Cardiac muscle cell (in vitro differentiated cells and primary cell): ENCODE results near the gene LZIC. TPM values are rescaled to one million over a fixed set of nuclear protein-coding genes. Genes with fewer than 3 reads are reported as not detected.
A peak's percentile ranks its signal among the peaks of the same experiment; 100 is the strongest.

Experiments used
- DNase-seq, 2 donors: peaks; one replicate each; pipeline versions ENCODE4 v3.0.0 to v3.0.0-alpha.2; 2010 to 2017; ENCODE audit warnings: low read depth in 1 of 2, low spot score in 1 of 2
- H3K27ac ChIP-seq: fragments of 200-600 bp; sonication (generic); 2 replicates; pipeline ENCODE4 v1.5.1; 2016
- H3K27me3 ChIP-seq: fragments of 200-600 bp; sonication (generic); 2 replicates; pipeline ENCODE4 v1.6.0; 2016; ENCODE audit warnings: control low read depth
- H3K36me3 ChIP-seq: fragments of 200-600 bp; sonication (generic); 2 replicates; pipeline ENCODE4 v1.5.1; 2016; ENCODE audit warnings: control low read depth
- H3K4me1 ChIP-seq: fragments of 200-600 bp; sonication (generic); 2 replicates; pipeline ENCODE4 v1.8.1; 2017; ENCODE audit warnings: low read depth, mild to moderate bottlenecking, mixed run types
- H3K4me3 ChIP-seq: fragments of 200-600 bp; sonication (generic); 2 replicates; pipeline ENCODE4 v1.5.1; 2016; ENCODE audit warnings: mild to moderate bottlenecking
- H3K9me3 ChIP-seq: fragments of 200-600 bp; sonication (generic); 2 replicates; pipeline ENCODE4 v1.5.1; 2017; ENCODE audit warnings: low read depth, mild to moderate bottlenecking, control low read depth
- CTCF ChIP-seq: IDR thresholded peaks from 2 replicates; pipeline ENCODE4 v1.5.1; 2012; ENCODE audit warnings: low read depth, mild to moderate bottlenecking, low read length
- polyA plus RNA-seq: library from polyadenylated mRNA; unstranded; fragments of >200 nt; fragmentation: Nextera tagmentation; extraction: Ambion mirVana; gene quantifications from 2 replicates; pipeline ENCODE4 v1.2.1, GENCODE V29; 2016
- total RNA-seq: library from RNA; depleted of rRNA; stranded (reverse); fragments of >200 nt; gene quantifications from 2 replicates; pipeline ENCODE4 v1.2.3, GENCODE V29; 2016

Gene LZIC
- total and polyA plus RNA-seq, 2 experiments from 2014 or later = 34.2 to 35.4 TPM

- Histone ChIP-seq H3K9me3 (no peaks in the 10 kb centered on the region), H3K27me3 (no peaks in the 10 kb centered on the region), H3K4me1 (peaks cover 31% of the 10 kb centered on the region), H3K36me3 (peaks cover 3% of the 10 kb centered on the region), H3K4me3 (no peak overlapping the region), H3K27ac (peak overlapping the region; percentile 54)
- no peak for DNase-seq
- no peak for TF ChIP-seq CTCF
Observed at GRCh38 chr1:9889411-9889810, 53.8 kb downstream of the LZIC start.

GRCh38 chr1:9888886-9889285 lies 54.3 kb downstream of the LZIC start:
- DNase-seq = no peak
- TF ChIP-seq CTCF = no peak
- peaks cover 3% of the 10 kb centered on the region for H3K36me3 ChIP-seq
- H3K4me1 ChIP-seq = peaks cover 32% of the 10 kb centered on the region
- no peaks in the 10 kb centered on the region for H3K27me3 ChIP-seq
- peak overlapping the region; percentile 47 for H3K27ac ChIP-seq
- H3K4me3 ChIP-seq = no peak overlapping the region
- H3K9me3 ChIP-seq = no peaks in the 10 kb centered on the region

- H3K4me3 ChIP-seq = no peak overlapping the region
- no peaks in the 10 kb centered on the region for H3K9me3 ChIP-seq
- no peak for DNase-seq
- TF ChIP-seq CTCF = no peak
- peaks cover 3% of the 10 kb centered on the region for H3K36me3 ChIP-seq
- peak overlapping the region; percentile 71 for H3K27ac ChIP-seq
- H3K27me3 ChIP-seq = no peaks in the 10 kb centered on the region
- H3K4me1 ChIP-seq = peaks cover 28% of the 10 kb centered on the region
Observed at GRCh38 chr1:9887070-9887469, 56.1 kb downstream of the LZIC start.

- Histone ChIP-seq H3K27ac (peak overlapping the region; percentile 71), H3K4me3 (no peak overlapping the region), H3K36me3 (peaks cover 3% of the 10 kb centered on the region), H3K4me1 (peaks cover 28% of the 10 kb centered on the region), H3K27me3 (no peaks in the 10 kb centered on the region), H3K9me3 (no peaks in the 10 kb centered on the region)
- peak in 1 of 2 donors; percentile 81 for DNase-seq
- no peak for TF ChIP-seq CTCF
Observed at GRCh38 chr1:9886092-9886742, 57.0 kb downstream of the LZIC start.

- peaks cover 18% of the 10 kb centered on the region for H3K4me1 ChIP-seq
- H3K4me3 ChIP-seq = no peak overlapping the region
- H3K36me3 ChIP-seq = peaks cover 1% of the 10 kb centered on the region
- H3K27ac ChIP-seq = peak overlapping the region; percentile 66
- DNase-seq = no peak
- H3K9me3 ChIP-seq = no peaks in the 10 kb centered on the region
- no peaks in the 10 kb centered on the region for H3K27me3 ChIP-seq
- TF ChIP-seq CTCF = no peak
Observed at GRCh38 chr1:9884805-9885204, 58.4 kb downstream of the LZIC start.
